ENCODE measurements around the gene PIF1. TPM values are rescaled to one million over a fixed set of nuclear protein-coding genes. Genes with fewer than 3 reads are reported as not detected.
A peak's percentile ranks its signal among the peaks of the same experiment; 100 is the strongest.

Gene PIF1
- polyA plus RNA-seq, 1 donor (not counting 4 experiments of a cell fraction or from before 2014, with no cell fraction given) = 7.6 TPM

GRCh38 chr15:64858021-64858575 lies 32.7 kb upstream of the PIF1 start:
- Histone ChIP-seq H3K9me1 (ENCODE audit: control insufficient read depth, extremely low read depth, insufficient read depth, low read length) (peaks cover 10% of the 10 kb centered on the region), H3K27ac (ENCODE audit: control insufficient read depth, insufficient read depth, low read length) (peak overlapping the region; percentile 49), H3K36me3 (ENCODE audit: control insufficient read depth in 2 of 2, extremely low read depth in 1 of 2, insufficient read depth in 2 of 2, low read length in 2 of 2) (peaks cover 21 to 43% of the 10 kb centered on the region in 2 experiments), H4K20me1 (ENCODE audit: control insufficient read depth, extremely low read depth, insufficient read depth, low read length) (no peaks in the 10 kb centered on the region), H3K9me3 (ENCODE audit: control insufficient read depth, low read depth, low read length) (no peaks in the 10 kb centered on the region), H3K9ac (ENCODE audit: control insufficient read depth, extremely low read depth, insufficient read depth, low read length) (no peak overlapping the region), H3K27me3 (ENCODE audit: control insufficient read depth, extremely low read depth, insufficient read depth, low read length) (no peaks in the 10 kb centered on the region), H3K4me1 (ENCODE audit: control insufficient read depth, extremely low read depth, insufficient read depth, low read length) (peaks cover 40% of the 10 kb centered on the region), H3K4me3 (ENCODE audit: control insufficient read depth in 2 of 3, extremely low read depth in 1 of 3, insufficient read depth in 2 of 3, low read depth in 1 of 3, low read length in 3 of 3) (no peak overlapping the region), H3K4me2 (ENCODE audit: control insufficient read depth, extremely low read depth, insufficient read depth, low read depth, low read length) (peak overlapping the region; percentile 55), H2AFZ (ENCODE audit: control insufficient read depth, low read length) (no peak overlapping the region), H3K79me2 (ENCODE audit: control insufficient read depth, insufficient read depth, low read length) (peaks cover 42% of the 10 kb centered on the region)
- dilution Hi-C loops (cut with MboI; ENCODE audit: extremely low pct_ligation_motif_present, low sequenced_read_pairs) = no loop called here
- no peak for DNase-seq (ENCODE audit: low read depth, low spot score)
- no peak for FAIRE-seq
- TF ChIP-seq EZH2 (IDR thresholded peaks at IDR 0.05; ENCODE audit: low read length) (no peak), CTCF (optimal IDR thresholded peaks at IDR 0.05 in 1 of 3, IDR thresholded peaks at IDR 0.05 in 1 of 3, conservative IDR thresholded peaks at IDR 0.05 in 1 of 3; ENCODE audit: extremely low read depth in 1 of 3, insufficient read depth in 2 of 3, low read length in 3 of 3) (no peak)

- Histone ChIP-seq H2AFZ (ENCODE audit: control insufficient read depth, low read length) (no peak overlapping the region), H3K79me2 (ENCODE audit: control insufficient read depth, insufficient read depth, low read length) (peaks cover 44% of the 10 kb centered on the region), H4K20me1 (ENCODE audit: control insufficient read depth, extremely low read depth, insufficient read depth, low read length) (no peaks in the 10 kb centered on the region), H3K4me3 (ENCODE audit: control insufficient read depth in 2 of 3, extremely low read depth in 1 of 3, insufficient read depth in 2 of 3, low read depth in 1 of 3, low read length in 3 of 3) (no peak overlapping the region), H3K9me3 (ENCODE audit: control insufficient read depth, low read depth, low read length) (no peaks in the 10 kb centered on the region), H3K4me1 (ENCODE audit: control insufficient read depth, extremely low read depth, insufficient read depth, low read length) (peaks cover 40% of the 10 kb centered on the region), H3K27me3 (ENCODE audit: control insufficient read depth, extremely low read depth, insufficient read depth, low read length) (no peaks in the 10 kb centered on the region), H3K27ac (ENCODE audit: control insufficient read depth, insufficient read depth, low read length) (peak overlapping the region; percentile 49), H3K9ac (ENCODE audit: control insufficient read depth, extremely low read depth, insufficient read depth, low read length) (no peak overlapping the region), H3K36me3 (ENCODE audit: control insufficient read depth in 2 of 2, extremely low read depth in 1 of 2, insufficient read depth in 2 of 2, low read length in 2 of 2) (peaks cover 21 to 43% of the 10 kb centered on the region in 2 experiments), H3K4me2 (ENCODE audit: control insufficient read depth, extremely low read depth, insufficient read depth, low read depth, low read length) (peak overlapping the region; percentile 55), H3K9me1 (ENCODE audit: control insufficient read depth, extremely low read depth, insufficient read depth, low read length) (peaks cover 10% of the 10 kb centered on the region)
- dilution Hi-C loops (cut with MboI; ENCODE audit: extremely low pct_ligation_motif_present, low sequenced_read_pairs) = no loop called here
- TF ChIP-seq EZH2 (IDR thresholded peaks at IDR 0.05; ENCODE audit: low read length) (no peak), CTCF (optimal IDR thresholded peaks at IDR 0.05 in 1 of 3, IDR thresholded peaks at IDR 0.05 in 1 of 3, conservative IDR thresholded peaks at IDR 0.05 in 1 of 3; ENCODE audit: extremely low read depth in 1 of 3, insufficient read depth in 2 of 3, low read length in 3 of 3) (no peak)
- DNase-seq (ENCODE audit: low read depth, low spot score) (no peak), FAIRE-seq (no peak)
Measured at GRCh38 chr15:64857421-64857820, 32.0 kb upstream of the PIF1 start.
